ENCODE measurements around the gene MRPL28.
"Not testable (repeated sequence)": the region's sequence is repeated elsewhere in the genome, so short reads cannot be mapped to it uniquely, and the experiment has no call there.

MRPL28 gene

DNA sequence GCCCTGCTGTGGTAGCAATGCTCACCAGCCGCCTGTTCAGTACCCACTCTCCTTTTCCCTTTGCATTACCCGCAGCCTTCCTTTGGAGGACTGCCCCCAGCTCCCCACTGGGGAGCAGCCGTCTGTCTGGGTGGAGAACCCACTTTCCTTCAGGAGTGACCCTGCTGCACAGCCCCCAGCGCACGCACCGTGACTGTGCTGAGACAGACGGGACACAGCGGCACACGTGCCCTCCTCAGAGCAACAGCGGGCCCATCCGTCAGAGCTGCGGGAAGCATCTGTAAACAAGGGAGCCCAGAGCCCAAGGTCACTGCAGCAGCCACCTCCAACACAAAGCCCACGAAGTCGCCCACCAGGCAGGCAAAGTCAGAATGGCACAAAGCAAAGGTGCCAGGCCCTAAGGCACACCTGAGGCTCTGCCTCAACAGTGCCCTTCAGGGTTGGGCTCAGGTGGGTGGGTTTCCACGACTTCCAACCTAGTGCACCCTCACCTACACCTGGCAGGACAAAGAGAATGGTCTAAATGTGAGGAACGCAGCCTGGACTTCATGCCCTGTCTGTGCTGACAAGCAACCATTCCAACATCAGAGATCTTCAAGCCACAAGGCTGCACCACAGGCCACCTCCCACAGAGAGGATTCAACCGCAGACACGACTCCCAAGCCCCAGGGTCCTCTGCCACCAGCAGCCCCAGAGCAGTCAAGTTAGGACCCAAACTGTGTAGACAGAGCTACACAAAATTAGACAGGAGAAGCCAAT is 27.7 kb downstream of the MRPL28 start:
- H3K9me3 ChIP-seq (ENCODE audit: low read depth, low read length): no peaks in the 10 kb centered on the region
- TF ChIP-seq EZH2 (IDR thresholded peaks at IDR 0.05) (no peak), FOXP2 (optimal IDR thresholded peaks at IDR 0.05; ENCODE audit: control extremely low read depth, extremely low read length, insufficient read depth) (no peak), POLR2AphosphoS5 (IDR thresholded peaks at IDR 0.05; ENCODE audit: borderline replicate concordance, low read depth, low read length) (no peak)
- no peak overlapping the region for H3K4me3 ChIP-seq
- H3K36me3 ChIP-seq (ENCODE audit: insufficient read depth, low read length): peaks cover 18% of the 10 kb centered on the region; the same call in 1 of the 2 replicates
- H3K9ac ChIP-seq (ENCODE audit: insufficient read length): no peak overlapping the region
- DNase-seq (ENCODE audit: low read depth, low spot score): no peak
- no peak overlapping the region for H3K27ac ChIP-seq

DNA sequence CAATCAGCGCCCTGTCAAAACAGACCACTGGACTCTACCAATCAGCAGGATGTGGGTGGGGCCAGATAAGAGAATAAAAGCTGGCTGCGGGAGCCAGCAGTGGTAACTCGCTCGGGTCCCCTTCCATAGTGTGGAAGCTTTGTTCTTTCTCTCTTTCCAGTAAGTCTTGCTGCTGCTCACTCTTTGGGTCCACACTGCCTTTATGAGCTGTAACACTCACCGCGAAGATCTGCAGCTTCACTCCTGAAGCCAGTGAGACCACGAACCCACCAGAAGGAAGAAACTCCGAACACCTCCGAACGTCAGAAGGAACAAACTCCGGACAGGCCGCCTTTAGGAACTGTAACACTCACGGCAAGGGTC is 28.4 kb downstream of the MRPL28 start:
- not testable (repeated sequence) for H3K27ac ChIP-seq; H3K9ac ChIP-seq (ENCODE audit: insufficient read length); H3K4me3 ChIP-seq; DNase-seq (ENCODE audit: low read depth, low spot score); H3K9me3 ChIP-seq (ENCODE audit: low read depth, low read length)
- H3K36me3 ChIP-seq (ENCODE audit: insufficient read depth, low read length): peaks cover 18% of the 10 kb centered on the region; the same call in 1 of the 2 replicates

DNA sequence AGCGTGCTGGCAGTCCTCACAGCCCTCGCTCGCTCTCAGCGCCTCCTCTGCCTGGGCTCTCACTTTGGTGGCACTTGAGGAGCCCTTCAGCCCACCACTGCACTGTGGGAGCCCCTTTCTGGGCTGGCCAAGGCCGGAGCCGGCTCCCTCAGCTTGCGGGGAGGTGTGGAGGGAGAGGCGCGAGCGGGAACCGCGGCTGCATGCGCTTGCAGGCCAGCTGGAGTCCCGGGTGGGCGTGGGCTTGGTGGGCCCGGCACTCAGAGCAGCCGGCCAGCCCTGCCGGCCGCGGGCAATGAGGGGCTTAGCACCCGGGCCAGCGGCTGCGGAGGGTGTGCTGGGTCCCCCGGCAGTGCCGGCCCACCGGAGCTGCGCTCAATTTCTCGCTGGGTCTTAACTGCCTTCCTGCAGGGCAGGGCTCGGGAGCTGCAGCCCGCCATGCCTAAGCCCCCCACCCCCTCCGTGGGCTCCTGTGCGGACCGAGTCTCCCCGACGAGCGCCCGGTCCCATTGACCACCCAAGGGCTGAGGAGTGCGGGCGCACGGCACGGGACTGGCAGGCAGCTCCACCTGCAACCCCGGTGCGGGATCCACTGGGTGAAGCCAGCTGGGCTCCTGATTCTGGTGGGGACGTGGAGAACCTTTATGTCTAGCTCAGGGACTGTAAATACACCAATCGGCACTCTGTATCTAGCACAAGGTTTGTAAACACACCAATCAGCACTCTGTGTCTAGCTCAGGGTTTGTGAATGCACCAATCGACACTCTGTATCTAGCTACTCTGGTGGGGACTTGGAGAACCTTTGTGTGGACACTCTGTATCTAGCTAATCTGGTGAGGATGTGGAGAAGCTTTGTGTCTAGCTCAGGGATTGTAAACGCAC is 29.0 kb downstream of the MRPL28 start:
- H3K36me3 ChIP-seq (ENCODE audit: insufficient read depth, low read length): peaks cover 14% of the 10 kb centered on the region; the same call in 1 of the 2 replicates
- not testable (repeated sequence) for H3K4me3 ChIP-seq; H3K9me3 ChIP-seq (ENCODE audit: low read depth, low read length); H3K27ac ChIP-seq; H3K9ac ChIP-seq (ENCODE audit: insufficient read length); DNase-seq (ENCODE audit: low read depth, low spot score)

DNA sequence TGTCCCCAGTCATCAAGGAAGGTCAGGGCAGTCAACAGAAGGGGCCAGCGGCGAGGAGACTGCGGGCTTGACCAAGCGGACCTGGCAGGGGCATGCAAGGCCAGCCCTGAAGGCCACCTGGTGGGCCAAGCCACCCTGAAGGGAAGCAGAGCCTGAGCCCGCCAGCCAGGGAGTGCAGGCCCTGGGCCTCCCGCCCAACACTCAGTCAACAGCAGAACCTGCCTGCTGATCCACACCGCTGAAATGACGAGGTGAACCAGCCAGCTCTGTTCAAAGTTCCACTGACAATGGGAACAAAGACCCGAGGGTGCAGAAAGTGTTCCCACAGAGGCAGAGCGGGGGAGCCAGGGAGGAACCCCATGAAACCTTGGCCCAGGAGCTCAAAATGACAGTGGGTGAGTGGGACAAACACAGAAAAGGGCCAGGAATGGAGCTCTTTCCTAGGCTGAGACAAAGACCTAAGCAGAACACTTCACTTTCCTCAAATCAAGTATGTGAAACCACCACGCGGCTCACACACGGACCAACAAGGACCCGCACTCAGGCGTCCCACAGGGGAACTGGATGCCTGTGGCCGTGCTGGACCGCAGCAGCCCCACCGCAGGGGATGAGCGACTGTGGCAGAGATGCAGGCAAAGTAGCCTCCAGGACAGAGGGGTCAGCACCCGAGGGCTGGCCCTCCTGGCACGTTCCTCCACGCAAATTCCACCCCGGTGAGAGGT is 29.8 kb downstream of the MRPL28 start:
- peaks cover 8% of the 10 kb centered on the region; the same call in 1 of the 2 replicates for H3K36me3 ChIP-seq (ENCODE audit: insufficient read depth, low read length)
- H3K27ac ChIP-seq: peak overlapping the region; percentile 14; the same call in 1 of the 2 replicates
- H3K9ac ChIP-seq (ENCODE audit: insufficient read length): no peak overlapping the region
- DNase-seq (ENCODE audit: low read depth, low spot score): no peak
- H3K9me3 ChIP-seq (ENCODE audit: low read depth, low read length): no peaks in the 10 kb centered on the region
- TF ChIP-seq EZH2 (IDR thresholded peaks at IDR 0.05) (no peak), FOXP2 (optimal IDR thresholded peaks at IDR 0.05; ENCODE audit: control extremely low read depth, extremely low read length, insufficient read depth) (no peak), POLR2AphosphoS5 (IDR thresholded peaks at IDR 0.05; ENCODE audit: borderline replicate concordance, low read depth, low read length) (no peak)
- H3K4me3 ChIP-seq: no peak overlapping the region

DNA sequence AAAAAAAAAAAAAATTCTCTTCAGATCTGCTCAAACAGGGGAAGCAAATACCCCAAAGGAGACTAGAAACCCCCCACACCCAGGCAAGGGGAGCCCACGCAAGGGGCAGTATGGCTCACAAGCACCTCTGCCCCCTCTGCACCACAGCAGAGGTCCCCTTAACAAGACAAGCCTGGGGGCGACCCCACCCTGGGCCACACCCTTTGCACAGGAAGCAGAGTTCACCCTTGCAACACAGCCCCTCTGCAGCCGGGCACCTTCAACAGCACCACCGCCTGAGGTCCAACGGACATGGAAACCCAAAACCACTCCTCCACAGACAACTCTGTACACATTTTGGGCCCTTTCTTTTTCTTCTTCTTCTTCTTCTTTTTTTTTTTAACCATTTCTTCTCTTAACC is 30.7 kb downstream of the MRPL28 start:
- Histone ChIP-seq H3K9ac (ENCODE audit: insufficient read length) (no peak overlapping the region), H3K4me3 (no peak overlapping the region), H3K9me3 (ENCODE audit: low read depth, low read length) (no peaks in the 10 kb centered on the region), H3K27ac (no peak overlapping the region), H3K36me3 (ENCODE audit: insufficient read depth, low read length) (peaks cover 5% of the 10 kb centered on the region; the same call in 1 of the 2 replicates)
- no peak for TF ChIP-seq FOXP2 (optimal IDR thresholded peaks at IDR 0.05; ENCODE audit: control extremely low read depth, extremely low read length, insufficient read depth)
- TF ChIP-seq POLR2AphosphoS5 (IDR thresholded peaks at IDR 0.05; ENCODE audit: borderline replicate concordance, low read depth, low read length): no peak
- TF ChIP-seq EZH2 (IDR thresholded peaks at IDR 0.05): no peak
- no peak for DNase-seq (ENCODE audit: low read depth, low spot score)

DNA sequence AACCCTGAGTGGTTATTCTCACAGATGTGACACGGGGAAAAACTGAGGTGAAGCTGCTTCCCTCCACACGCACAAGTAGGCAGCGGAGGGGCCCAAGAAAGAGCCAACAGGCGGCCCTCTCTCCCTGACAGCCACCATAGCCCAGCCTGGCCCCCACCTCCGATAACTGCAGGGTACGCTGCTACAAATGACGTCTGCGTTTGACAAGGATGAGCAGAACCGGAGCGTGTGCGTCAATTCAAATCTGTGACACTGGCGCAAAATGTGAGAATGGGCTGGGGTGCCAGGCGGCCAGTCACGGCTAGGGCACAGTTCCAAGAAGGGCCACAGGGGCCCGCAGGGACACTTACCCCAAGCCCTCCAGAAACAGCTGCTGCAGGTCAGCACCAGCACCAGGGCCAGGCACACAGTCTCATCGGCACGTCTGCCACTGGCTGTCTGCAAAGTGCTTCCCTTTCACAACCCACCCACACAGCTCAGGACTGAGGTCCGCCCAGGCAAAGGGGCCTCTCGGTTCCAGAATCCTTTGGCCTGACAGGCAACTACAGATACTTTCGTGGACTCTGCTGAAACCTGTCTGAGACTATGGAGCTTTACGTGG is 32.3 kb downstream of the MRPL28 start:
- Histone ChIP-seq H3K27ac (no peak overlapping the region), H3K4me3 (no peak overlapping the region), H3K36me3 (ENCODE audit: insufficient read depth, low read length) (no peaks in the 10 kb centered on the region), H3K9ac (ENCODE audit: insufficient read length) (no peak overlapping the region), H3K9me3 (ENCODE audit: low read depth, low read length) (no peaks in the 10 kb centered on the region)
- no peak for DNase-seq (ENCODE audit: low read depth, low spot score)
- no peak for TF ChIP-seq FOXP2 (optimal IDR thresholded peaks at IDR 0.05; ENCODE audit: control extremely low read depth, extremely low read length, insufficient read depth)
- TF ChIP-seq POLR2AphosphoS5 (IDR thresholded peaks at IDR 0.05; ENCODE audit: borderline replicate concordance, low read depth, low read length): no peak
- TF ChIP-seq EZH2 (IDR thresholded peaks at IDR 0.05): no peak

DNA sequence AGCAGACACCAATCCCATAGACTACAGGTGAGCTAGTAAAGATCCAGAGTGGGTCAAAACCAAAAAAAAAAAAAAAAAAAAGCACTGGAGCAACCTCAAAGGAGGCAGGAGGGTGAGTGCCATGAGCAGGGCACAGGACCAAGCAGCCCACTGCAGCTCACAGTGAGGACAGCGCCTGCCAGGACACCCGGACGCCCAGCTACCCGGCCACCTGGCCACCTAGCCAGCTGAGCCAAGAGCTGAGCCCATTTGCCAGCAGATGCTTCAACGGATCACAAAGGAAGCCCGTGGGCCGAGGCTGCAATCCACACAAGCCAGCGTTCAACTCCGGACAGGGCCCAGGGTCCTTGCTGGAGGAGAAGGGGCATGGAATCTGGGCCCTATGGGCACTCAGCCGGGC is 32.9 kb downstream of the MRPL28 start:
- Histone ChIP-seq H3K36me3 (ENCODE audit: insufficient read depth, low read length) (no peaks in the 10 kb centered on the region), H3K4me3 (no peak overlapping the region), H3K9ac (ENCODE audit: insufficient read length) (no peak overlapping the region), H3K9me3 (ENCODE audit: low read depth, low read length) (no peaks in the 10 kb centered on the region), H3K27ac (no peak overlapping the region)
- TF ChIP-seq FOXP2 (optimal IDR thresholded peaks at IDR 0.05; ENCODE audit: control extremely low read depth, extremely low read length, insufficient read depth) (no peak), EZH2 (IDR thresholded peaks at IDR 0.05) (no peak), POLR2AphosphoS5 (IDR thresholded peaks at IDR 0.05; ENCODE audit: borderline replicate concordance, low read depth, low read length) (no peak)
- no peak for DNase-seq (ENCODE audit: low read depth, low spot score)

DNA sequence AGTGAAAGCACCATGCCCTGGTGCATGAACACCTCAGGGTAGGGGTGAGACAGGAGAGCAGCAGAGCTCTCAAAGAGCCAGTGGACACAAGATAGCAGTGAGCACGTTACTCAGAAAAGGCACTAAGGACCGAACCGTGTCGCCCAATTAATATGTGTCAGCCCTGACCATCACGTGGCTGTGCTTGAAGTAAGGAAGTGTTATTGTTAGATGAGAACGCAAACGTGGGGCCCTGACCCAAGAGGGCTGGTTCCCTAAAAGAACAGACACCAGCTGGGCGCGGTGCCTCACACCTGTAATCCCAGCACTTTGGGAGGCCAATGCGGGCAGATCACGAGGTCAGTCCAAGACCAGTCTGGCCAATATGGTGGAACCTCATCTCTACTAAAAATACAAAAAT is 34.1 kb downstream of the MRPL28 start:
- Histone ChIP-seq H3K27ac (no peak overlapping the region), H3K36me3 (ENCODE audit: insufficient read depth, low read length) (no peaks in the 10 kb centered on the region), H3K9me3 (ENCODE audit: low read depth, low read length) (no peaks in the 10 kb centered on the region), H3K9ac (ENCODE audit: insufficient read length) (no peak overlapping the region), H3K4me3 (no peak overlapping the region)
- TF ChIP-seq POLR2AphosphoS5 (IDR thresholded peaks at IDR 0.05; ENCODE audit: borderline replicate concordance, low read depth, low read length) (no peak), EZH2 (IDR thresholded peaks at IDR 0.05) (no peak), FOXP2 (optimal IDR thresholded peaks at IDR 0.05; ENCODE audit: control extremely low read depth, extremely low read length, insufficient read depth) (no peak)
- DNase-seq (ENCODE audit: low read depth, low spot score): no peak

DNA sequence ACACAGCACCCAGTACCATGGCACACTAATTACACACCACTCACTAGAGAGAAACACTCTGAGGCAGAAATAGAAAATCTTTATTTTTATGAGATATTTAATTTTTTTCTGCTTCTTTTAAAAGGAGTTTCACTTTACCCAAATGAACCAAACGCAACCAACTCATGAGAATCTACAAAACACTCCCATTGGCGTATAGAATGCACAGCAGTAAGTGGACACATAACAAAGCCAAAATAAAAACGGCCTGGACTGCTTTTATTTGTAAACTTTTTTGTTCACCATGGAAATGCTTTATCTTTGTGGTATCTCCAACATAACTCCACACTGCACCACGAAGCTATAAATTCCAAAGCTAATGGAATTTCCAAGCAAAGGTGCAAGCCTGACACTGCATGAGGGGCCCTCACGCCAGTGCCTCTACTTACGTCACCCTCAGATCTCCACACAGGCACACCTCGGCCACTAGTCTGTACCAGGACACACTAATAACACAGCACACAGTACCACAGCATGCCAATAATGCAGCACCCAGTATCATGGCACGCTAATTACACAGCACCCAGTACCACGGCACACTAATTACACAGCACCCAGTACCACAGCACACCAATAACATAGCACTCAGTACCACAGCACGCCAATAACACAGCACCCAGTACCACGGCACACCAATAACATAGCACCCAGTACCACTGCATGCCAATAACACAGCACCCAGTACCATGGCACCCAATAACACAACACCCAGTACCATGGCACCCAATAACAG is 35.3 kb downstream of the MRPL28 start:
- not testable (repeated sequence) for DNase-seq (ENCODE audit: low read depth, low spot score); H3K36me3 ChIP-seq (ENCODE audit: insufficient read depth, low read length); H3K27ac ChIP-seq; H3K9ac ChIP-seq (ENCODE audit: insufficient read length); H3K4me3 ChIP-seq; H3K9me3 ChIP-seq (ENCODE audit: low read depth, low read length)

DNA sequence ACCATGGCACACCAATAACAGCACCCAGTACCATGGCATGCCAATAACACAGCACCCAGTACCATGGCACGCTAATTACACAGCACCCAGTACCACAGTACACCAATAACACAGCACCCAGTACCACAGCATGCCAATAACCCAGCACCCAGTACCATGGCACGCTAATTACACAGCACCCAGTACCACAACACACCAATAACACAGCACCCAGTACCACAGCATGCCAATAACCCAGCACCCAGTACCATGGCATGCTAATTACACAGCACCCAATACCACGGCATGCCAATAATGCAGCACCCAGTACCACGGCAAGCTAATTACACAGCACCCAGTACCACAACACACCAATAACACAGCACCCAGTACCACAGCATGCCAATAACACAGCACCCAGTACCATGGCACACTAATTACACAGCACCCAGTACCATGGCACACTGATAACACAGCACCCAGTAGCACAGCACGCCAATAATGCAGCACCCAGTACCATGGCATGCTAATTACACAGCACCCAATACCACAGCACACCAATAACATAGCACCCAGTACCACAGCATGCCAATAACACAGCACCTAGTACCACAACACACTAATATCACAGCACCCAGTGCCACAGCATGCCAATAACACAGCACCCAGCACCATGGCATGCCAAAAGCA is 36.0 kb downstream of the MRPL28 start:
- not testable (repeated sequence) for H3K36me3 ChIP-seq (ENCODE audit: insufficient read depth, low read length); H3K4me3 ChIP-seq; H3K9ac ChIP-seq (ENCODE audit: insufficient read length); H3K27ac ChIP-seq; DNase-seq (ENCODE audit: low read depth, low spot score); H3K9me3 ChIP-seq (ENCODE audit: low read depth, low read length)
